Liver (tissue), 9 donors: ENCODE results near the gene MAPK8IP3. TPM values are rescaled to one million over a fixed set of nuclear protein-coding genes. Genes with fewer than 3 reads are reported as not detected.

Experiments used
- DNase-seq: peaks from one replicate; pipeline ENCODE4 v3.0.0-alpha.2; 2017; ENCODE audit warnings: low spot score
- H3K27ac ChIP-seq, 2 donors: one replicate each; pipeline ENCODE4 v1.7.0; 2013; ENCODE audit warnings: inconsistent platforms in 2 of 2, low read length in 2 of 2, control low read depth in 1 of 2, low read depth in 1 of 2, mild to moderate bottlenecking in 1 of 2
- H3K27me3 ChIP-seq, 4 donors: one replicate each; pipeline versions ENCODE4 v1.6.1 to v1.7.0; 2013; ENCODE audit warnings: low read length in 3 of 4, inconsistent platforms in 1 of 4, mild to moderate bottlenecking in 1 of 4, moderate library complexity in 1 of 4; ENCODE audit not compliant: control insufficient read depth in 4 of 4, insufficient read depth in 4 of 4
- H3K36me3 ChIP-seq, 4 donors: one replicate each; pipeline versions ENCODE4 v1.6.1 to v1.7.0; 2013; ENCODE audit warnings: low read length in 3 of 4, mild to moderate bottlenecking in 3 of 4, low read depth in 1 of 4, moderate library complexity in 1 of 4; ENCODE audit not compliant: control insufficient read depth in 4 of 4, insufficient read depth in 3 of 4
- H3K4me1 ChIP-seq, 4 donors: one replicate each; pipeline versions ENCODE4 v1.6.1 to v1.7.0; 2013; ENCODE audit warnings: low read length in 3 of 4, mild to moderate bottlenecking in 3 of 4, moderate library complexity in 1 of 4; ENCODE audit not compliant: control insufficient read depth in 4 of 4, insufficient read depth in 4 of 4
- H3K4me3 ChIP-seq, 3 donors: one replicate each; pipeline versions ENCODE4 v1.6.1 to v1.7.0; 2013; ENCODE audit warnings: low read length in 3 of 3, control low read depth in 1 of 3, low read depth in 1 of 3, mild to moderate bottlenecking in 1 of 3
- H3K9ac ChIP-seq, 2 donors: one replicate each; pipeline ENCODE4 v1.7.0; 2013; ENCODE audit warnings: low read length in 2 of 2, mild to moderate bottlenecking in 2 of 2, moderate library complexity in 2 of 2, control low read depth in 1 of 2, low read depth in 1 of 2
- H3K9me3 ChIP-seq, 4 donors: one replicate each; pipeline versions ENCODE4 v1.6.1 to v1.7.0; 2013; ENCODE audit warnings: low read length in 3 of 4; ENCODE audit not compliant: control insufficient read depth in 4 of 4
- ATF3 ChIP-seq: IDR thresholded peaks from 2 replicates; pipeline ENCODE4 v1.6.1; 2016; ENCODE audit warnings: antibody characterized with exemption
- CTCF ChIP-seq: fragments of 150-350 bp; IDR thresholded peaks from 2 replicates; pipeline ENCODE4 v1.5.1; 2017; ENCODE audit warnings: improper control_type of control experiment, low read depth, low read length; ENCODE audit not compliant: missing input control
- EGR1 ChIP-seq, 2 donors: IDR thresholded peaks; 2 replicates each; pipeline ENCODE4 v1.6.1; 2016 to 2018; ENCODE audit warnings: antibody characterized with exemption in 2 of 2, low read depth in 2 of 2
- FOXA1 ChIP-seq: IDR thresholded peaks from 2 replicates; pipeline ENCODE4 v1.6.1; 2016; ENCODE audit warnings: antibody characterized with exemption
- GABPA ChIP-seq, 2 donors: IDR thresholded peaks in 1 of 2; conservative IDR thresholded peaks in 1 of 2; 2 replicates each; pipeline ENCODE4 v1.6.1; 2016; ENCODE audit warnings: antibody characterized with exemption in 2 of 2, mild to moderate bottlenecking in 1 of 2, moderate library complexity in 1 of 2
- HNF4A ChIP-seq, 2 donors: conservative IDR thresholded peaks; 2 replicates each; pipeline ENCODE4 v1.6.1; 2016; ENCODE audit warnings: antibody characterized with exemption in 2 of 2, mild to moderate bottlenecking in 2 of 2
- HNF4G ChIP-seq: IDR thresholded peaks from 2 replicates; pipeline ENCODE4 v1.6.1; 2016; ENCODE audit warnings: antibody characterized with exemption
- JUND ChIP-seq, 2 donors: IDR thresholded peaks; 2 replicates each; pipeline ENCODE4 v1.6.1; 2016; ENCODE audit warnings: antibody characterized with exemption in 2 of 2
- NR2F2 ChIP-seq: IDR thresholded peaks from 2 replicates; pipeline ENCODE4 v1.6.1; 2016; ENCODE audit warnings: antibody characterized with exemption
- RAD21 ChIP-seq, 2 donors: IDR thresholded peaks; 2 replicates each; pipeline ENCODE4 v1.6.1; 2016; ENCODE audit warnings: antibody characterized with exemption in 2 of 2, mild to moderate bottlenecking in 2 of 2
- REST ChIP-seq: IDR thresholded peaks from 2 replicates; pipeline ENCODE4 v1.6.1; 2016; ENCODE audit warnings: antibody characterized with exemption, mild to moderate bottlenecking
- RXRA ChIP-seq, 2 donors: IDR thresholded peaks; 2 replicates each; pipeline ENCODE4 v1.6.1; 2017 to 2018; ENCODE audit warnings: antibody characterized with exemption in 2 of 2, mild to moderate bottlenecking in 1 of 2
- SP1 ChIP-seq: IDR thresholded peaks from 2 replicates; pipeline ENCODE4 v1.6.1; 2018; ENCODE audit warnings: antibody characterized with exemption, mild to moderate bottlenecking
- TAF1 ChIP-seq: conservative IDR thresholded peaks from 2 replicates; pipeline ENCODE4 v1.6.1; 2016; ENCODE audit warnings: antibody characterized with exemption, mild to moderate bottlenecking
- YY1 ChIP-seq: IDR thresholded peaks from 2 replicates; pipeline ENCODE4 v1.6.1; 2016; ENCODE audit warnings: antibody characterized with exemption, mild to moderate bottlenecking
- ZBTB33 ChIP-seq: IDR thresholded peaks from 2 replicates; pipeline ENCODE4 v1.6.1; 2016; ENCODE audit warnings: antibody characterized with exemption
- WGBS: extraction: QIAGEN DNeasy Blood & Tissue Kit; methylation state at CpG from one replicate; pipeline ENCODE4 v1.1.7; 2013; 5-methylcytosine and 5-hydroxymethylcytosine counted together
- polyA plus RNA-seq, 2 donors: library from polyadenylated mRNA; stranded (reverse) in 1 of 2; unstranded in 1 of 2; fragments of 200-250 nt in 1 of 2; fragments of >200 nt in 1 of 2; fragmentation: Nextera tagmentation in 1 of 2; extraction: Ambion mirVana in 1 of 2; gene quantifications; one replicate each; pipeline versions ENCODE4 v1.2.1 to v1.2.3, GENCODE V29; 2013 to 2015
- total RNA-seq, 2 donors: library from RNA; depleted of rRNA; stranded (reverse); fragments of >200 nt; gene quantifications; one replicate each; pipeline ENCODE4 v1.2.3, GENCODE V29; 2014
- donor health status: healthy.
- donor health status: healthy.
- donor health status: healthy.
- donor health status: healthy.
- donor health status: healthy.

The MAPK8IP3 gene
- total and polyA plus RNA-seq, 4 donors: 4.1 to 43.0 (median 9.3) TPM

- H3K27me3 ChIP-seq: no peaks in the 10 kb centered on the region
- H3K4me1 ChIP-seq: peaks cover 0 to 9% (median 6%) of the 10 kb centered on the region in 4 donors
- DNase-seq: no peak
- no peak overlapping the region for H3K4me3 ChIP-seq
- H3K27ac ChIP-seq: no peak overlapping the region
- no peaks in the 10 kb centered on the region for H3K9me3 ChIP-seq
- no peak overlapping the region for H3K9ac ChIP-seq
- peaks cover 13 to 45% (median 28%) of the 10 kb centered on the region in 4 donors for H3K36me3 ChIP-seq
- TF ChIP-seq REST (no peak), ATF3 (no peak), RXRA (IDR thresholded peaks at IDR 0.05) (no peak), JUND (IDR thresholded peaks at IDR 0.05) (no peak), TAF1 (no peak), NR2F2 (no peak), HNF4G (no peak), GABPA (IDR thresholded peaks at IDR 0.05 in 1 of 2, conservative IDR thresholded peaks at IDR 0.05 in 1 of 2) (no peak), HNF4A (conservative IDR thresholded peaks at IDR 0.05) (no peak), SP1 (no peak), ZBTB33 (no peak), FOXA1 (no peak), EGR1 (IDR thresholded peaks at IDR 0.05; ENCODE audit: low read depth in 2 of 2) (no peak), YY1 (no peak), CTCF (no peak), RAD21 (IDR thresholded peaks at IDR 0.05) (no peak)
Observed at GRCh38 chr16:1691276-1691675, 14.7 kb upstream of the MAPK8IP3 start.

GRCh38 chr16:1691956-1692355, 14.0 kb upstream of the MAPK8IP3 start:
- Histone ChIP-seq H3K4me1 (peaks cover 0 to 9% (median 6%) of the 10 kb centered on the region in 4 donors), H3K9me3 (no peaks in the 10 kb centered on the region), H3K9ac (no peak overlapping the region), H3K4me3 (no peak overlapping the region), H3K27ac (no peak overlapping the region), H3K36me3 (peaks cover 13 to 45% (median 26%) of the 10 kb centered on the region in 4 donors), H3K27me3 (no peaks in the 10 kb centered on the region)
- no peak for DNase-seq
- WGBS: 97% methylated on average over 21 of the region's 21 CpGs
- no peak for TF ChIP-seq HNF4G
